GM23248 (cell line): ENCODE measurements around the gene TLCD3A. TPM values are rescaled to one million over a fixed set of nuclear protein-coding genes. Genes with fewer than 3 reads are reported as not detected.

ENCODE experiments used
- DNase-seq: peaks from one replicate; pipeline ENCODE4 v3.0.0-alpha.2; 2015
- H2AFZ ChIP-seq: fragments of 200-600 bp; sonication (generic); 2 replicates; pipeline ENCODE4 v1.6.1; 2016; ENCODE audit warnings: antibody characterized with exemption
- H3F3A ChIP-seq: fragments of 200-600 bp; sonication (generic); 2 replicates; pipeline ENCODE4 v1.6.1; 2016; ENCODE audit warnings: mild to moderate bottlenecking, antibody characterized with exemption, mixed run types; ENCODE audit not compliant: insufficient read depth
- H3K27ac ChIP-seq: fragments of 200-600 bp; sonication (generic); 2 replicates; pipeline ENCODE4 v1.5.1; 2016; ENCODE audit warnings: mild to moderate bottlenecking
- H3K27me3 ChIP-seq: fragments of 200-600 bp; sonication (generic); replicated peaks from 2 replicates; pipeline ENCODE4 v1.6.1; 2016; ENCODE audit warnings: mild to moderate bottlenecking; ENCODE audit not compliant: insufficient read depth
- H3K36me3 ChIP-seq: fragments of 200-600 bp; sonication (generic); 2 replicates; pipeline ENCODE4 v1.6.1; 2016; ENCODE audit warnings: low read depth, mild to moderate bottlenecking
- H3K4me1 ChIP-seq: fragments of 200-600 bp; sonication (generic); 2 replicates; pipeline ENCODE4 v1.6.1; 2016; ENCODE audit warnings: mild to moderate bottlenecking; ENCODE audit not compliant: insufficient read depth
- H3K4me2 ChIP-seq: fragments of 200-600 bp; sonication (generic); one replicate; pipeline ENCODE4 v1.6.1; 2016; ENCODE audit warnings: mild to moderate bottlenecking; ENCODE audit not compliant: unreplicated experiment
- H3K4me3 ChIP-seq: fragments of 200-600 bp; sonication (generic); 2 replicates; pipeline ENCODE4 v1.5.1; 2016; ENCODE audit warnings: mild to moderate bottlenecking
- H3K79me2 ChIP-seq: fragments of 200-600 bp; sonication (generic); 2 replicates; pipeline ENCODE4 v1.6.1; 2016; ENCODE audit warnings: mild to moderate bottlenecking; ENCODE audit not compliant: insufficient read depth
- H3K9ac ChIP-seq: fragments of 200-600 bp; sonication (generic); 2 replicates; pipeline ENCODE4 v1.6.1; 2016; ENCODE audit warnings: mild to moderate bottlenecking
- H3K9me2 ChIP-seq: fragments of 200-600 bp; sonication (generic); 2 replicates; pipeline ENCODE4 v1.6.1; 2016; ENCODE audit warnings: mixed run types, mild to moderate bottlenecking, moderate library complexity; ENCODE audit not compliant: insufficient read depth
- H3K9me3 ChIP-seq: fragments of 200-600 bp; sonication (generic); one replicate; pipeline ENCODE4 v1.6.1; 2017; ENCODE audit warnings: low read depth
- H4K20me1 ChIP-seq: fragments of 200-600 bp; sonication (generic); 2 replicates; pipeline ENCODE4 v1.6.0; 2016; ENCODE audit not compliant: insufficient read depth
- EZH2 ChIP-seq: fragments of 200-600 bp; sonication (generic); IDR thresholded peaks from 2 replicates; pipeline ENCODE4 v1.6.1; 2018; ENCODE audit warnings: antibody characterized with exemption, mild to moderate bottlenecking; ENCODE audit not compliant: insufficient read depth, poor library complexity, severe bottlenecking
- EZH2phosphoT487 ChIP-seq: fragments of 200-600 bp; sonication (generic); IDR thresholded peaks from 2 replicates; pipeline ENCODE4 v1.6.1; 2018; ENCODE audit warnings: antibody characterized with exemption, moderate library complexity, mild to moderate bottlenecking, low read depth; ENCODE audit not compliant: insufficient read depth
- whole genome bisulfite sequencing, 2 experiments: methylation state at CpG; one replicate each; pipeline ENCODE4 v1.1.6; 2015 to 2017; ENCODE audit warnings: low lambda C conversion rate in 2 of 2, low coverage in 1 of 2; ENCODE audit errors: missing lambda C conversion rate in 2 of 2; 5-methylcytosine and 5-hydroxymethylcytosine counted together
- in situ Hi-C: fragments of 300-500 bp; cut with MboI; formaldehyde crosslinking; loops from 2 replicates; pipeline ENCODE4 v1.15.0; 2020
- polyA plus RNA-seq: library from polyadenylated mRNA; unstranded; fragments of >200 nt; fragmentation: Nextera tagmentation; extraction: Ambion mirVana; gene quantifications from 2 replicates; pipeline ENCODE4 v1.2.1, GENCODE V29; 2016
- total RNA-seq: library from RNA; depleted of rRNA; stranded (reverse); fragments of >200 nt; shearing (Covaris generic); gene quantifications from 2 replicates; pipeline ENCODE4 v1.2.3, GENCODE V29; 2014; rRNA removed

TLCD3A gene
- total and polyA plus RNA-seq, 2 experiments from 2014 or later, result 42.2 to 56.4 TPM

- peaks cover 16% of the 10 kb centered on the region; the same call in 1 of the 2 replicates for H3K36me3 ChIP-seq
- no peaks in the 10 kb centered on the region for H3K9me3 ChIP-seq
- no peak overlapping the region for H3K9ac ChIP-seq
- WGBS, 2 experiments, result 80% methylated on average over 9 of the region's 9 CpGs
- no peak overlapping the region for H2AFZ ChIP-seq
- no peaks in the 10 kb centered on the region for H3K9me2 ChIP-seq
- H3K79me2 ChIP-seq, result peaks cover 3% of the 10 kb centered on the region; the same call in 1 of the 2 replicates
- H3K27ac ChIP-seq, result no peak overlapping the region
- H3F3A ChIP-seq, result no peaks in the 10 kb centered on the region
- no peaks in the 10 kb centered on the region for H4K20me1 ChIP-seq
- no peaks in the 10 kb centered on the region for H3K4me1 ChIP-seq
- TF ChIP-seq EZH2phosphoT487, result no peak
- no peak for TF ChIP-seq EZH2
- H3K27me3 ChIP-seq, result no peaks in the 10 kb centered on the region
- no peak overlapping the region for H3K4me3 ChIP-seq
- in situ Hi-C loops, result no loop called here
- DNase-seq, result peak; percentile 39
- no peak overlapping the region for H3K4me2 ChIP-seq
Observed at GRCh38 chr17:792277-792676, 59.9 kb downstream of the TLCD3A start.

Other genes starting within 250 kb of the TLCD3A start
- gene VPS53, start 17.8 kb upstream of the TLCD3A start, total RNA-seq, result 10.2 and 13.9 TPM in 2 replicates
- 16.5 and 16.8 TPM in 2 replicates for gene VPS53, start 17.8 kb upstream of the TLCD3A start, polyA plus RNA-seq
- gene GEMIN4, start 19.7 kb downstream of the TLCD3A start, total RNA-seq, result 9.7 and 11.1 TPM in 2 replicates
- gene GEMIN4, start 19.7 kb downstream of the TLCD3A start, polyA plus RNA-seq, result 18.0 and 18.2 TPM in 2 replicates
- gene GLOD4, start 49.7 kb downstream of the TLCD3A start, total RNA-seq, result 76.3 and 85.7 TPM in 2 replicates
- 63.5 and 67.7 TPM in 2 replicates for gene GLOD4, start 49.7 kb downstream of the TLCD3A start, polyA plus RNA-seq
- gene MRM3, start 49.8 kb downstream of the TLCD3A start, total RNA-seq, result 19.1 and 28.7 TPM in 2 replicates
- gene MRM3, start 49.8 kb downstream of the TLCD3A start, polyA plus RNA-seq, result 19.3 and 21.7 TPM in 2 replicates
- 41.9 and 51.7 TPM in 2 replicates for gene NXN, start 247.2 kb downstream of the TLCD3A start, total RNA-seq
- 8.0 and 10.7 TPM in 2 replicates for gene NXN, start 247.2 kb downstream of the TLCD3A start, polyA plus RNA-seq